Stimulated activated CD8-positive, alpha-beta memory T cell treated with anti-CD3 and anti-CD28 coated beads, Interleukin-4, amount 100 ng/mL, for 1 hour (primary cell): ENCODE data around the gene MYO3B.
"Not testable (repeated sequence)": the region's sequence is repeated elsewhere in the genome, so short reads cannot be mapped to it uniquely, and the experiment has no call there.

Experiments used
- DNase-seq, 2 donors: peaks; one replicate each; pipeline ENCODE4 v3.0.0-alpha.2; 2020; ENCODE audit warnings: low read depth in 2 of 2, low spot score in 1 of 2

Gene MYO3B

DNA sequence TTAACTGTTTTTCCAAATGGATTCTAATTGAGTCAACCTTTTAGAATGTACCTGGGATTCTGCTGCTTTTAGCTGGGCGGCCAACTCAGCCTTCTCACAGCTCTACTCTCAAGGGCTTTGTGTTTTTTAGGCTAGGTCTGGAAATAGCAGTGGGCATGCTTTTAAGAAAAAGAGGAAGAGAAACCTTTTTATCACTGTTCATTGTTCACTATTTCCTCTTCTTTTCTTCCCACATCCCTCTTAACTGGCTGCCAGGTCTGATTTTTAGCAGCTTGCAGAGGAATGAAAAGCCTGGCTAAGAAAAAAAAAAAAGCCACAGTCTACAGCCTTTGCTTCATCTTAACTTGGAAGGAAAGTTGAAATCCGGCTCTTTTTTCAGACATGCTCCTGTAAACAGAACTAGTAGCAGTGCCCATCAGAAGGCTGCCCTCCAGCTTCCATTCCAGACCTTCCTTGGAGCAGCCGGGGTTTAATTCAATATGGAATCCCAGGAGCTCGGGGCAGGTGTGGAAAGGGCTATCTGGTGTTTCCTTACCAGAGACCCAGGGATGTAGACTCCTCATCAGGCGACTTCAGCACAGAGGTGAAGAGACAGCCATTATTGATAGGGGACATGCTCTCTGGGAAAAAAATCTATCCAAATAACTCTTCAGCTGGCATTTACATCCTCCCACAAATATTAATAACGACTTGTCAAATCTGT lies 230.7 kb downstream of the MYO3B start:
- no peak for DNase-seq

DNA sequence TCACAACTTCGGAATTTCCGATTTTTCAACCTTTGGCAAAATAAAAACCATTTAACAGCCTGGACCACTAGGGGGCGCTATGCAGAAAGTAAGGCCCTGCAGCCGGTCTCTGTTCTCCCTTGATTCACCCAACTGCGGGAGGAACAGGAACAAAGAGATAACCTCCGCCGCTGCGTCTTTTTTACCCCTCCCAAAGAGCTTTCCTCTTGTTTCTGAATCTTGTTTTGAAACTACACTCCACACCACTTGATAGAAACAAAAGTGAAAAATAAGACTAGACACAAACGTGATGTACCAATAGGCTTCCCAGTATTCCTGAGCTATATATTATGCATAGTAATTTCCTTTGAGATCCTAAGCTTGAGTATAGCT lies 231.2 kb downstream of the MYO3B start:
- DNase-seq = peak; percentile 66 to 67

DNA sequence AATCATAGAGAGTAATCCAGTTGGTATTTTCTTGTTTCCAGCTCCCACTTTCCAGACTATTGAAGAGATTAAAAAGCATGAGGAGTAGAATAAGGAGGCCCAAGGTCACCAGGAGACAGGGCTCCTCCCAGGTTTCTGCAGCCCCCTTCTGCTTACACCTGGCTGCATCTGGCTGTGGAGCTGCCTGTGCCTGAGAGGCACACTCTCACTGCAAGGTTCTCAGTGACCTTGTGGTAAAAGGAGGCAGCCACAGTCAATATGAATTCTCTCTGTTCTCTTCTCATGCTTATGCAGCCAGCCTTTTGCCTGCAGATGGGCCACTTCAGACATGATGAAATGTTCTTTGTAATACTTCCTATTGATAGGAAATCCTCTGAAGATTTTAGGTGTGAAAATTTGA lies 233.7 kb downstream of the MYO3B start:
- DNase-seq = no peak

DNA sequence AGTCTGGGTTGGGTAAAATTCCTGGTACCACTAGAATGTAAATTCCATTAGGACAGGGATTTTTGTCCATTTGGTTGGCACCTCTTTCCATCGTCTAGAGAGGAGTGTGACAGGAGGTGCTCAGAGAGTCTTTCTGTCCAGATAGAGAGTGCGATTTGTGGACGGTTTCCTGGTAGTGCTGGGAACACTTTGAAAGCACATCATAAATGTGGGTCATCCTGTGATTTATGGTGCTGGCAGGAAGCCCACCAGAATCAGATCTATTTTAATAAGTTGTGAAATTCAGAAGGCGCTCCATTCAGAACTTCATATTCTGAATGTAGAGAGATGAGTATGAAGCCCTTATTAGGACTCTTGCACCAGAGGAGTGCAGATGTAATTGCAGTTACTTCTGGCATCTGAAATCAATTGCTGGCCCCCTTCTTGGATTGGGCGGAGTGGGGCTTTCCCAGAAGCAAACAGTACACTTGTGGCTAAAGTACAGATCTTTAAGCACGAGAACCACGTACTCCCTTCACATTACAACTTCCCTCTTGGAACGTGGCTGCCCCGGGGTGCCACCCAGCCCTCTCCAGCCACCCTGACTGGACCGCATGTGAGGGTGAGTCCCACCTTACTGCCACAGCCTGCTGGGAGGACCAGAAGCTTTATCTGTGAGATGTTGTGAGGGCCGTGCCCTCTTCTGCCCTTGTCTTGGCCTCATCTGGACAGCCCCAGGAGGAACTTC lies 243.2 kb downstream of the MYO3B start:
- DNase-seq = no peak

DNA sequence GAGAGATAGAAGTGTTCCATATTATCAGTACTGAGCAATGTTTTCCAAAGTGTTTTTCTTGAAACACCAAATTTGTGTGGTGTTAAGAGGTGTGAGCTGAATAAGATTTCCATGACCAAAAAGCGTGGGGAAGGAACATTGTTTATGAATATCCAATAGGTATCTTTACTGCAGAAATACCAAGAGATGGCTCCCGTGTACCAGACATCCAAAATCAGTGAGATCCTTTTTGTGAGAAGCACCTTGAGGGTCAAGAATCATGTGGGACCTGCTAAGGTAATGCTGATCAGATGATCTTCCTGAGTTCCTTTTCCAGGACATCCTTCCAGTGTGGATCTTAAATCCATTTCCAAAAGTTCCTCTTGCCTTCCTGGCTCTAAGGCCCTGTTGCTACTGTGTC lies 246.0 kb downstream of the MYO3B start:
- DNase-seq = no peak

DNA sequence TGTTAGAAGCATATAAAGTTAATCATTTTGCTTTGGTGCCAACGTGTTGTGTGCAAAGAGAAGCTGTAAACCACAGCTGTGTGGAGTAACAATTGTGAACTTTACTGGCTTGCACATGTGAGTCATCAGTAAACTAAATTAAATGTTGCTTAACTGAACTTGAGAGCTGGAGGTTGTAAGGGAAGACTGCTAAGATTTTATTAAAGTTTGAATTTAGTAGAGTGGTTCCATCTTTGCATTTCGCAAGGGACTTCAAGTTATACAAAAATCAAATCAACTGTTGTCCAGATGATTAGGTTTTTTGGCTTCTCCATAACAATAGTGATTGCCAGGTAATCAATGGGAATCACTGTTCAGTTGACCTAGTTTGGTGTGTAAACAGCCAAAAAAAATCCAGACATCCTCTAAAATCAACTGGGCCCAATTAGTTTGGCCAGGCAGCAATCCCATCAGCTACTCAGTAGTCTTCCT lies 247.4 kb downstream of the MYO3B start:
- no peak for DNase-seq

DNA sequence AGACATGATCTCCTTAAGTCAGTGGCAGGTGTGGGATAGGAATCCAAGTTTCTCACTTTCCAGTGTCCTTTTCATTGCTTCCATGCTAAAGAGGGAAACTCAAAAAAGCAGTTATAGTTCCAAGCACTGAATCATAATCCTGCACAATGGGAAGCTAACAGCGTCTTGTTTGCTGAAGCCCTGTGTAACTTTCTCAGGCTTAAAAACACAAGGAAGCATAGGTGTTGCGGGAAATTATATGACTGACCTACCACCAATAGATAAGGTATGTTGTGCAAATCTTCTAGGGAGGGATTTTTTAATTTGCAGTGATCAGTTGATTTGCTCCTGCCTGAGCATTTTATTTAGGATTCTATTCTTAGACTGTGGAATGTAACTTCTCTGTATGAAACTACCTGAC lies 250.9 kb downstream of the MYO3B start:
- DNase-seq = no peak

DNA sequence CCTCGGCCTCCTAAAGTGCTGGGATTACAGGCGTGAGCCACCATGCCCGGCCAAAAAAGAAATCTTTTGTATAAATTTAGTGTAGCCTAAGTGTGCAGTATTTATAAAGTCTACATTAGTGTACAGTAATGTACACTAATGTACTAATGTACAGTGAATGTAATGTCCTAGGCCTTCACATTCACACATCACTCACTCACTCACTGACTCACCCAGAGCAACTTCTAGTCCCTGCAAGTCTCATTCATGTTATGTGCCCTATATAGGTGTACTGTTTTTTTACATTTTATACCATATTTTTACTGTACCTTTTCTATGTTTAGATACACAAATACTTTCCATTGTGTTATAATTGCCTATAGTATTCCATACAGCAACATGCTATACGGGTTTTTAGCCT lies 254.9 kb downstream of the MYO3B start:
- DNase-seq = no peak

DNA sequence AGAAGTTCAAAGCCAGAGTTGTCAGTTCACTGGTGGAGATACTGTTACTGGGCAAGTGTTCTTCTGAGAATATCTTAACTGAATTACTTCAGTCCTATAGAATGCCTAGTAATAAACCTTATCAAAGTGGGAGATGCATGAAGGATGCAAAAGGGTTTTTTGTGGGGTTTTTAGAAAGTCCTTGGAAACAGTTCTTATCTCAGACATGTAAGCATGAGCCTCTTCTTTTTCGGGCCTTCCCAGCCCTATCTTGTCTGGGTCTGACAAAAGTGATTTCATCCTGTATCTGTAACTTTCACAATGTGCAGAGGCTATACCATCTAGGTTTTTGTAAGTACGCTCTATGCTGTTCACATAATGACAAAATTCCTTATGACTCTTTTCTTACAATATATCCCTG lies 255.5 kb downstream of the MYO3B start:
- DNase-seq = no peak

DNA sequence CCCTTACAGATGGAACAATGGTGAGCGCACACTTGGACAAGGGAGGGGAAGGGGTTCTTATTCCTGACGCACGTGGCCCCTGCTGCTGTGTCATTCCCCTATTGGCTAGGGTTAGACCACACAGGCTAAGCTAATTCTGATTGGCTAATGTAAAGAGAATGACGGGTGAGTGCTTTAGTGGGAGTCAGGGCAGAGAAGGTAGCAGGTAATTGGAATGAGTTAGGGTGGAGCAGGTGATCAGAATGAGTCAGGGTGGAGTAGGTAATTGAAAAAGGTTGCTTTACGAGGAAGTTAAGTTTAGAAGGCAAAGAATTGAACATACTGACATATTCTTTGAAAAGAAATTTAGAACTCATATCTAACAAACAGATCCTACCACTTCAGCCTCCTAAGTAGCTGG lies 256.4 kb downstream of the MYO3B start:
- DNase-seq = not testable (repeated sequence)

DNA sequence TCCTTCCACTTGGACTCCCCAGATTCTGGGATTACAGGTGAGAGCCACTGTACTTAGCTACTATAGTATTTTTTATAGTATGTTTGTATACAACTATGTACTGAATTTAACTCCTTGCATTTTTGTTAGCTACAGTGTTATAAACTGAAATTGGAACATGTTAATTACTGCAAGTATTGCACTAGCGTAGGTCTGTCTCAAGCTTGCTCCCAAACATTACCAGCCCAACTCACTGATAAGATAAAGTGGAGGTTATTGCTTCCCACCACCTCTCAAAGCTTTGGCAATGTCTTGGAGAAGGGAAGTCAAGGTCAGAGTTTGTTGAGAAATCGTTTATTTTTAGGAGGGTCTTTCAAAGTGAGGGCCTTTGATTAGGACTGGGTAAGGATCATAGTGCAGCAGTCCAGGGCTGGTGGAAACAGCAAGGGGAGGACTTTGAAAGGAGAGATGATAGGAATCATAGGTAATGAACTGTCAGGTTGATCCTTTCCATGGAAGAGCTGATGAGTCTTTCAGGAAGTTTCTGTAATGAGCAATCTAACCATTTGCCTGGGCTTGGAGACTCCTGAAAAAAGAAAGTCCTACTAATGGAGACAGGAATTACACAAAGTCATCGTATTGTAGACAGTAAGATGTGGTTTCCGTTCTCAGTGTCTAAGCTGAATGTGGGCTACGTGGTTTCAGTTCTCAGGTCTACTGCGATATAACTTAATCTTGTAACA lies 257.1 kb downstream of the MYO3B start:
- no peak for DNase-seq

DNA sequence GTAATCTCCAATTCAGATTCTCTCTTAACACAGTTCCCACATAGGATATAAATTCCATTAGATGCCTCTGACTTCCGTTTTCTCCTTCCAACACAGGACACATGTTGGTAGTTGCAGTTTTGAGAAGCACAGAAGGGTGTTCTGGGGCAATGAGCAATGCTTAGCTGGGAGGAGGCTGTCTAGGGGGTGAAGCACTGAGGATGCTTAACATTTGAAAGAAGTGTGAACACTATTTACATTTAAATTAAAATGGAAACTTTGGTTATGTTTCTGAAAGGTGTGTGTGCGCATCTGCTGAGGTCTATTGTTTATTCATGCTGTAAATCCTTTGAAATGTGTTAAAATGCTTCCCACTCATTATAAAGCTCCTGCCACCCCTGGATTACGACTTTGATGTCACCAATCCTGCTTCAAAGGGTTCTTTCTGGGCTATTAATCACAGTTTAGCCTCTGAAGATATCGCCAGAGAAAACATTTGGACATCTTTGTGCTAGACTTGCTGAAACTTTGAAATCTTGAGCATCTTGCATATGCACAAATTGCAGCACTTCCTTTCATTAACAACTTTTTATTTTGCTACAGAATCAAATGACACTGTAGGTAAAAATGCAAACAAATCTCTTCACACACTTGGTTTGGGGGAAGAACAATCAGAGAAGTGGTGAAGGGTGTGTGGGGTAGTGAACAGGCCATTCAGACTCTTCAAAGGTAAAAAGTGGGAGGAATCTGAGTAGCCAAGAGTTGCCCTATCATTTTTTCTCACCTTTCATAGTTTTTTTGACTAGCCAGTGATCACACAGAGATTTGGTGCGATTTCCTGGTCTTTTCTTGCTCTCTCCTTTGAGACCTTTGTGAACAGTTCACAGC lies 258.4 kb downstream of the MYO3B start:
- DNase-seq = no peak

DNA sequence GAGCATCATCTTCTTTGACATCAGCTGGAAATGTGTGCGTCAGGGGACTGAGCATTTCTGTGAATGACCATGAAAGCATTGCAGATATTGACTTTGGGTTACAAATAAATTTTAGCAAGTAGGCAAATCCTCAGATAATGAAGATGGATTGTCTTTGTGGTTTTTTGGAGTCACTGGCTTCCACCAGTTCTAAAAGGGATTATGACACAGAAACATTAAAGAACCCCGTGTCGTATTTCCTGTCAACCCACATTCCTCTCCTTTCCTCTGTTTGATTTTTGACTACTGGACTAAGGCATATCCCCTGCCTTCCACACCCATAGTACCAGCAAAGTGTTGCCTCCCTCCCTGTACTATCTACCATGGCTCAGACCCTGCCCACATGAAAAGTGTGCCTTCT lies 268.1 kb downstream of the MYO3B start:
- no peak for DNase-seq

DNA sequence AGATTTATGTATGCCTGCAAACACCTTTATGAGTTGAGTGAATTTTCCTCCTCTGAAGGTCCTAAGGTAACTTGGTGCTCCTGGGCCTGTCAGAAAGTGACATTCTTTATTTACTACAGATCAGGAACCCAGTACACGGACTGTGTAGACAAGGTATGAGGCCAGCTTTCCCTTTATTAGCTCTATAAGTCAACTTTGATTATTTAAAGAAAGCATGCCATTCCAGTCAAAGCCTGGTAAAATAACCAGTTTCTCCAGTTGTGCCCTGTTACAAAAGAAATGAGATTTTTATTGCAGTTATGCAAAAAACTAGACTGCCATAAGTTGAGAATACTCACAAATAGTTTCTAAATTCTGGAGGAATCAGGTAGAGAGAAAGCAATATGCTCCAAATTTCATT lies 271.1 kb downstream of the MYO3B start:
- no peak for DNase-seq

DNA sequence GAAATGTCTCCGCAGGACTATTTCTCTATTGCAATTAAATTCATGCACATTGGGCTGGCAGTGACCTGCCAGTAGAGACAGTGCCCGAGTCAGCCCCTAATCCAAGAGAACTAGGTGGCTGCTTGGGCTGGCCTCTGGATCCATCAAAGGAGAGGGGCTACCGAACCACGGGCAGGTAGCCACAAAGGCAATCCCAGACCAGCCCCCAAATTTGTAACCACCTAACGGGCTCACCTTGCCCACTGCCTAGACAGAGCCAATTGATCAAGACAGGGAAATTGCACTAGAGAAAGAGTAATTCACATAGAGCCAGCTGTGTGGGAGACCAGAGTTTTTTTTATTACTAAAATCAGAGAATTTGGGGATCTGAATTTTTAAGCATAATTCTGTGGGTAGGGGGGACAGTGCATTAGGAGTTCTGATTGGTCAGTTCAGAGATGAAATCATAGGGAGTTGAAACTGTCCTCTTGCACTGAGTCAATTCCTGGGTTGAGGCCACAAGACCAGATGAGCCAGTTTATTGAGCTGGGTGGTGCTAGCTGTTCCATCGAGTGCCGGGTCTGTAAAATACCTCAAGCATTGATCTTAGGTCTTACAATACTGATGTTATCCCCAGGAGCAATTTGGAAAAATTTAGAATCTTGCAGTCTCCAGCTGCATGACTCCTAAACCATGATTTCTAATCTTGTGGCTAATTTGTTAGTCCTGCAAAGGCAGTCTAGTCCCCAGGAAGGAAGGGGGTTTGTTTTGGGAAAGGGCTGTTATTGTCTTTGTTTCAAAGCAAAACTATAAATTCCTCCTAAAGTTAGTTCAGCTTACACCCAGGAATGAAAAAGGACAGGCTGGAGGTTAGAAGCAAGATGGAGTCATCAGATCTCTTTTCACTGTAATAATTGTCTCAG lies 276.8 kb downstream of the MYO3B start:
- DNase-seq = no peak

DNA sequence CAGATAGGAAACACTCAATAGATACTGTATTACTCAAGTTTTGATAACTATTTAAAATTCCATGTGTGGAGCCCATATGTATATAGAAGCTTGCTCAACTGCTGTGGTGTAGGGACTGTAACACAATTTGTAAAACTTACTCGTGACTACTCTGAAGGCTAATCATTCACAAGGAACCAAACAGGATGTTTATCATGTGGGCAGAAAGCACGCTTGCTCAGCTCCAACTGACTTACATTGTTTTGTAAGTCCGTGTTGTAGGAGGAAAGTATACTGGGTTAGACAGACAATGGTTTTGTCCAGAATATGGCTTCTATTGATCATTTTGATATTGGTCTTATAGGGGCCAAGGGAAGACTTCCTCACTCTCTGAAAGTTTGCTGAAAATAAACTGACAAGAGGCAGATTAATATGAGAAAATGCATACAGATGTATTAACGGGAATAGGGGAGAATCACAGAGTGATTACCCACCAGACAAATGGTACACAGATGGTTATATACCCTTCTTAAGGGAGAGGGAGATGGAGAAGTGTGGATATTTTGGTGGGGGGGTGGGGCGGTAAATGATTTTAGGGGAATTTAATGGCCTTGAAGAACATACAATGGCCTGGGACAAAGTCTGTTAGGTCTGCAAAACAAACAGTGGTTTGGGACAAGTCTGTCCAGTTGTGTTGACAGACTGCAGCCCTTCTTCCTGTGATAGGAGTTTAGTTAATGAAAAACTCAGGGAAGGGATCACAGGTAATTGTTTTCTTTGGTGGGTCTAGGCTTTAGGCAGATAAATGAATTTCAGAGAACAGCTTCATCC lies 277.9 kb downstream of the MYO3B start:
- DNase-seq = no peak

DNA sequence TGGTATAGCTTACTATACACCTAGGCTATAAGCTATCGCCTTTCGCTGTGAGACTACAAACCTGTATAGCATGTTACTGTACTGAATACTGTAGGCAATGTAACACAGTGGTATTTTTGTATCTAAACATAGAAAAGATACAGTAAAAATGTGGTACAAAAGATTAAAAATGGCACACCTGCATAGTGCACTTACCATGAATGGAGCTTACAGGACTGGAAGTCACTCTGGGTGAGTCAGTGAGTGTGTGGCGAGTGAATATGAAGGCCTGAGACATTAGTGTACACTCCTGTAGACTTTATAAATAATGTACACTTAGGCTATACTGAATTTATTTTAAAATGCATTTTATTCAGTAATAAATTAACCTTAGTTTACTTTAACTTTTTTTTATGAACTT lies 279.0 kb downstream of the MYO3B start:
- no peak for DNase-seq

DNA sequence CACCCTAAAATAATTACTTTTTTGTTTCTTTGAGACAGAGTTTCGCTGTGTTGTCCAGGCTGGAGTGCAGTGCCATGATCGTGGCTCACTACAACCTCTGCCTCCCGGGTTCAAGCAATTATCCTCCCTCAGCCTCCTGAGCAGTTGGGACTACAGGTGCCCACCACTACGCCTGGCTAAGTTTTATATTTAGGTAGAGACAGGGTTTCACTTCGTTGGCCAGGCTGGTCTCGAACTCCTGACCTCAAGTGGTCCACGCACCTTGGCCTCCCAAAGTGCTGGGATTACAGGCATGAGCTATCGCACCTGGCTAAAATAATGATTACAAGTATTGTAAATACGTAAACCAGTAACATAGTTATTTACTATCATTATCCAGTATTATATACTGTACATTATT lies 279.8 kb downstream of the MYO3B start:
- no peak for DNase-seq

DNA sequence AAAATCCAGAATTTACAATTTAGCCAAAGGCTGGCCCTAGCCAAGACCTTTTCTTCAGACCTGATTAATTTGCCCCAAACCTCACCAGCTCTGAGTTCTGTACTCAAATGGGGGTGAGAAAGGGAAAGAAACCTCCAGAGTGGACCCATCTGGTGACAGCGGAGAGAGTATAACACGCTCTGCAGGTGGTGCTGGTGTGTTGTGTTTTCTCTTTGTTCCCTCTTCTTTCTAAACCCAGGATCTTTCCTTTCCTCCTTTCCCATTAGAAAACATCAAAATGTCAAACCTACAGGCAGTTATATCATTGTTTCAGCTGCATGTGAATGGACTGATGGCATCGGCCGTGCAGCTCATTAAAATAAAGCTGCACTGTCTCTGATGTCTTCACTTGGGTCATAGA lies 283.9 kb downstream of the MYO3B start:
- no peak for DNase-seq
